ENCODE results near the gene POLR1A. TPM values are rescaled to one million over a fixed set of nuclear protein-coding genes. Genes with fewer than 3 reads are reported as not detected.

The POLR1A gene
- total and polyA plus RNA-seq, 2 of the 13 experiments (the other 11 are each of a cell fraction or from before 2014, with no cell fraction given): 7.2 to 39.9 TPM

GRCh38 chr2:86012007-86012712 lies 93.5 kb downstream of the POLR1A start:
- H3K36me3 ChIP-seq (replicated peaks in 1 of 2; ENCODE audit: control insufficient read depth in 1 of 2, insufficient read depth in 2 of 2, low read length in 2 of 2): no peaks in the 10 kb centered on the region
- no peak for TF ChIP-seq PRDM4 (CRISPR knock-in tag; IDR thresholded peaks at IDR 0.05; ENCODE audit: borderline replicate concordance)
- no peak for TF ChIP-seq ZBTB4 (CRISPR knock-in tag; IDR thresholded peaks at IDR 0.05; ENCODE audit: borderline replicate concordance)
- TF ChIP-seq ZNF615 (CRISPR knock-in tag; IDR thresholded peaks at IDR 0.05; ENCODE audit: borderline replicate concordance): no peak
- no peak for TF ChIP-seq ZNF567 (CRISPR knock-in tag; IDR thresholded peaks at IDR 0.05; ENCODE audit: borderline replicate concordance)
- TF ChIP-seq, protein P1, sequence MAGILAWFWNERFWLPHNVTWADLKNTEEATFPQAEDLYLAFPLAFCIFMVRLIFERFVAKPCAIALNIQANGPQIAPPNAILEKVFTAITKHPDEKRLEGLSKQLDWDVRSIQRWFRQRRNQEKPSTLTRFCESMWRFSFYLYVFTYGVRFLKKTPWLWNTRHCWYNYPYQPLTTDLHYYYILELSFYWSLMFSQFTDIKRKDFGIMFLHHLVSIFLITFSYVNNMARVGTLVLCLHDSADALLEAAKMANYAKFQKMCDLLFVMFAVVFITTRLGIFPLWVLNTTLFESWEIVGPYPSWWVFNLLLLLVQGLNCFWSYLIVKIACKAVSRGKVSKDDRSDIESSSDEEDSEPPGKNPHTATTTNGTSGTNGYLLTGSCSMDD (CRISPR knock-in tag; IDR thresholded peaks at IDR 0.05): no peak
- TF ChIP-seq ZNF616 (CRISPR knock-in tag; IDR thresholded peaks at IDR 0.05; ENCODE audit: low read depth): no peak
- TF ChIP-seq ZNF713 (CRISPR knock-in tag; IDR thresholded peaks at IDR 0.05): no peak
- no peak for TF ChIP-seq GATA4 (IDR thresholded peaks at IDR 0.05; ENCODE audit: borderline replicate concordance, low read depth)
- no peak for TF ChIP-seq ZNF839 (CRISPR knock-in tag; IDR thresholded peaks at IDR 0.05; ENCODE audit: borderline replicate concordance)
- no peak overlapping the region for H3K4me2 ChIP-seq (ENCODE audit: low read depth, low read length)
- no peaks in the 10 kb centered on the region for H3K27me3 ChIP-seq (ENCODE audit: control insufficient read depth in 1 of 2, insufficient read depth in 2 of 2, low read length in 2 of 2)
- H3K9me3 ChIP-seq (ENCODE audit: low read length): peaks cover 9% of the 10 kb centered on the region
- no peak overlapping the region for H3K27ac ChIP-seq (ENCODE audit: extremely low read length, insufficient read depth, low read length)
- BruUV-seq (replicated peaks): no TSS peak
- ChIA-PET POLR2A (no interaction called here), CTCF (ENCODE audit: low intra/inter-chr PET ratio, low total read pairs) (no interaction called here)
- no peaks in the 10 kb centered on the region for H4K20me1 ChIP-seq (ENCODE audit: insufficient read depth, low read length)
- H3K4me1 ChIP-seq (ENCODE audit: insufficient read depth, low read length): no peaks in the 10 kb centered on the region
- H3K79me2 ChIP-seq (ENCODE audit: insufficient read depth, low read length): no peaks in the 10 kb centered on the region
- DNase-seq (ENCODE audit: low spot score): no peak
- no peak for FAIRE-seq
- no peak overlapping the region for H3K9ac ChIP-seq (ENCODE audit: insufficient read depth, low read depth, low read length)
- no peak overlapping the region for H3K4me3 ChIP-seq (replicated peaks in 1 of 3; ENCODE audit: insufficient read depth in 1 of 3, low read depth in 2 of 3, low read length in 3 of 3)
- in situ Hi-C loops (cut with HindIII; ENCODE audit: extremely low pct_ligation_motif_present, low pct_unique_long_range_greater_than_20kb): no loop called here
- peak; percentile 23 for ATAC-seq
- H2AFZ ChIP-seq (ENCODE audit: low read length): no peak overlapping the region
- WGBS (ENCODE audit: low lambda C conversion rate): 48% methylated on average over 9 of the region's 9 CpGs
- intact Hi-C loops (cut with micrococcal nuclease; ENCODE audit: unreplicated experiment): no loop called here
